HEK293T (cell line): ENCODE data around the gene PINK1.

Experiments
- CTCF ChIA-PET: fragments of 350-600 bp; formaldehyde crosslinking; extraction: SDS; loops from one replicate; lab custom pipeline; 2021; ENCODE audit warnings: antibody characterized with exemption, inconsistent platforms; lab: Yijun Ruan, JAX
- POLR2A ChIA-PET: fragments of 350-600 bp; formaldehyde crosslinking; extraction: SDS; loops from one replicate; lab custom pipeline; 2020; ENCODE audit warnings: antibody characterized with exemption, inconsistent platforms; lab: Yijun Ruan, JAX
- DNase-seq: peaks from one replicate; pipeline ENCODE4 v3.0.0; 2012; ENCODE audit warnings: mixed read lengths; ENCODE audit errors: extremely low spot score
- ARNT ChIP-seq: fragments of 450-650 bp; IDR thresholded peaks from 2 replicates; pipeline ENCODE4 v1.6.1; 2017; ENCODE audit warnings: mild to moderate bottlenecking
- CTBP1 ChIP-seq: fragments of 450-650 bp; IDR thresholded peaks from 2 replicates; pipeline ENCODE4 v1.6.1; 2016; ENCODE audit warnings: borderline replicate concordance
- ELF4 ChIP-seq: fragments of 450-650 bp; IDR thresholded peaks from 2 replicates; pipeline ENCODE4 v1.6.1; 2017; ENCODE audit warnings: antibody characterized with exemption
- FOXA1 ChIP-seq: fragments of 450-650 bp; IDR thresholded peaks from 2 replicates; pipeline ENCODE4 v1.6.1; 2016; ENCODE audit warnings: mild to moderate bottlenecking
- FOXK2 ChIP-seq: fragments of 450-650 bp; IDR thresholded peaks from 2 replicates; pipeline ENCODE4 v1.6.1; 2016; ENCODE audit warnings: mild to moderate bottlenecking
- FOXM1 ChIP-seq: fragments of 450-650 bp; IDR thresholded peaks from 2 replicates; pipeline ENCODE4 v1.6.1; 2017; ENCODE audit warnings: mild to moderate bottlenecking, borderline replicate concordance
- HDGF ChIP-seq: fragments of 450-650 bp; IDR thresholded peaks from 2 replicates; pipeline ENCODE4 v1.6.1; 2017; ENCODE audit warnings: antibody characterized with exemption, borderline replicate concordance
- L3MBTL2 ChIP-seq: fragments of 450-650 bp; conservative IDR thresholded peaks from 2 replicates; pipeline ENCODE4 v1.6.1; 2016; ENCODE audit warnings: mild to moderate bottlenecking
- LEF1 ChIP-seq: fragments of 450-650 bp; IDR thresholded peaks from 2 replicates; pipeline ENCODE4 v1.6.1; 2017; ENCODE audit warnings: mild to moderate bottlenecking, borderline replicate concordance
- NFRKB ChIP-seq: fragments of 450-650 bp; IDR thresholded peaks from 2 replicates; pipeline ENCODE4 v1.6.1; 2016; ENCODE audit warnings: mild to moderate bottlenecking, moderate library complexity
- PKNOX1 ChIP-seq: fragments of 450-650 bp; IDR thresholded peaks from 2 replicates; pipeline ENCODE4 v1.6.1; 2016
- SP1 ChIP-seq: fragments of 450-650 bp; IDR thresholded peaks from 2 replicates; pipeline ENCODE4 v1.6.1; 2017
- SUZ12 ChIP-seq: fragments of 450-650 bp; IDR thresholded peaks from 2 replicates; pipeline ENCODE4 v1.6.1; 2016; ENCODE audit warnings: mild to moderate bottlenecking
- TARDBP ChIP-seq: fragments of 450-650 bp; IDR thresholded peaks from 2 replicates; pipeline ENCODE4 v1.6.1; 2016
- ZNF384 ChIP-seq: fragments of 450-650 bp; IDR thresholded peaks from 2 replicates; pipeline ENCODE4 v1.6.1; 2016

The PINK1 gene

GRCh38 chr1:20683614-20684013 is 50.4 kb downstream of the PINK1 start:
- TF ChIP-seq PKNOX1 (no peak), SUZ12 (no peak), CTBP1 (no peak), FOXK2 (no peak)
- CTCF ChIA-PET: interaction anchor here (1.9 kb wide), 1 partner anchor 13 kb away, joined by 8 read pairs; no protein-coding TSS in a partner anchor
- POLR2A ChIA-PET: interaction anchor here (1.2 kb wide), 2 partner anchors 22 kb away, joined by 5 read pairs; partner anchors contain the start of gene DDOST
- no peak for DNase-seq

GRCh38 chr1:20684050-20684620 is 50.9 kb downstream of the PINK1 start:
- CTCF ChIA-PET: interaction anchor here (1.9 kb wide), 1 partner anchor 13 kb away, joined by 8 read pairs; no protein-coding TSS in a partner anchor
- TF ChIP-seq FOXK2: no peak
- no peak for TF ChIP-seq ZNF384
- POLR2A ChIA-PET: interaction anchor here (1.2 kb wide), 1 partner anchor 23 kb away, joined by 5 read pairs; the partner anchor contains the start of gene DDOST
- no peak for DNase-seq

GRCh38 chr1:20684651-20685050 is 51.4 kb downstream of the PINK1 start:
- no peak for DNase-seq
- ChIA-PET CTCF (interaction anchor here (1.9 kb wide), 1 partner anchor 12 kb away, joined by 8 read pairs; no protein-coding TSS in a partner anchor), POLR2A (interaction anchor here (1.2 kb wide), 1 partner anchor 23 kb away, joined by 5 read pairs; the partner anchor contains the start of gene DDOST)
- TF ChIP-seq HDGF (no peak), FOXM1 (no peak), FOXK2 (no peak), ELF4 (no peak), LEF1 (no peak), ZNF384 (no peak), SP1 (no peak), CTBP1 (no peak), L3MBTL2 (no peak), ARNT (no peak), NFRKB (no peak)

- CTCF ChIA-PET: interaction anchor here (1.9 kb wide), 1 partner anchor 12 kb away, joined by 8 read pairs; no protein-coding TSS in a partner anchor
- TF ChIP-seq SUZ12: no peak
- no peak for TF ChIP-seq ZNF384
- TF ChIP-seq ELF4: no peak
- no peak for TF ChIP-seq CTBP1
- no peak for TF ChIP-seq ARNT
- TF ChIP-seq FOXM1: no peak
- no peak for TF ChIP-seq LEF1
- no peak for TF ChIP-seq PKNOX1
- TF ChIP-seq HDGF: no peak
- no peak for DNase-seq
- POLR2A ChIA-PET: interaction anchor here (1.2 kb wide), 1 partner anchor 24 kb away, joined by 5 read pairs; the partner anchor contains the start of gene DDOST
Measured at GRCh38 chr1:20685099-20685662, 51.9 kb downstream of the PINK1 start.

- no peak for DNase-seq
- TF ChIP-seq HDGF (no peak), FOXM1 (no peak), FOXK2 (no peak)
- CTCF ChIA-PET: no interaction called here
- POLR2A ChIA-PET: no interaction called here
Measured at GRCh38 chr1:20685741-20686140, 52.5 kb downstream of the PINK1 start.

GRCh38 chr1:20686883-20687725 is 53.8 kb downstream of the PINK1 start:
- no peak for DNase-seq
- ChIA-PET POLR2A (no interaction called here), CTCF (no interaction called here)

More at GRCh38 chr1:20686883-20687725, 53.8 kb downstream of the PINK1 start:
- TF ChIP-seq PKNOX1 (no peak), FOXA1 (no peak), TARDBP (no peak), NFRKB (no peak)
